Skin of body (tissue), 1 donor: ENCODE data around the gene M1AP. TPM values are rescaled to one million over a fixed set of nuclear protein-coding genes. Genes with fewer than 3 reads are reported as not detected.

ENCODE experiments used
- total RNA-seq: library from RNA; depleted of rRNA; stranded (reverse); fragments of >200 nt; gene quantifications from one replicate; pipeline ENCODE4 v1.2.3, GENCODE V29; 2014

Gene M1AP
- total RNA-seq, 1 donor from 2014 or later = 0.99 TPM

Other genes starting within 250 kb of the M1AP start
- 0.30 TPM for gene C2orf81, start 226.7 kb downstream of the M1AP start, total RNA-seq
- gene WDR54, start 226.6 kb downstream of the M1AP start, total RNA-seq = 5.7 TPM
- 25.7 TPM for gene RTKN, start 206.4 kb downstream of the M1AP start, total RNA-seq
- gene INO80B, start 193.2 kb downstream of the M1AP start, total RNA-seq = 6.8 TPM
- 20.1 TPM for gene WBP1, start 189.9 kb downstream of the M1AP start, total RNA-seq
- 28.7 TPM for gene MOGS, start 182.9 kb downstream of the M1AP start, total RNA-seq
- gene MRPL53, start 175.7 kb downstream of the M1AP start, total RNA-seq = 17.8 TPM
- 17.5 TPM for gene CCDC142, start 165.3 kb downstream of the M1AP start, total RNA-seq
- gene TTC31, start 165.2 kb downstream of the M1AP start, total RNA-seq = 10.5 TPM
- gene LBX2, start 148.7 kb downstream of the M1AP start, total RNA-seq = 0.20 TPM
- 8.1 TPM for gene PCGF1, start 140.6 kb downstream of the M1AP start, total RNA-seq
- gene TLX2, start 133.9 kb downstream of the M1AP start, total RNA-seq = not detected
- 0.59 TPM for gene DQX1, start 122.1 kb downstream of the M1AP start, total RNA-seq
- 55.4 TPM for gene AUP1, start 118.6 kb downstream of the M1AP start, total RNA-seq
- gene HTRA2, start 118.4 kb downstream of the M1AP start, total RNA-seq = 18.1 TPM
- gene LOXL3, start 94.4 kb downstream of the M1AP start, total RNA-seq = 3.7 TPM
- gene DOK1, start 93.6 kb downstream of the M1AP start, total RNA-seq = 6.2 TPM
- 3.2 TPM for gene SEMA4F, start 5.9 kb upstream of the M1AP start, total RNA-seq
- 45.8 TPM for gene HK2, start 185.8 kb upstream of the M1AP start, total RNA-seq